ENCODE results near the gene KHDRBS2. TPM values are rescaled to one million over a fixed set of nuclear protein-coding genes. Genes with fewer than 3 reads are reported as not detected.

KHDRBS2 gene
- total and polyA plus RNA-seq, 2 experiments from 2014 or later = 5.4 to 11.7 TPM

GRCh38 chr6:61869632-61870400 is 416.2 kb downstream of the KHDRBS2 start (continued):
- no peak for TF ChIP-seq ZNF331 (CRISPR knock-in tag; IDR thresholded peaks at IDR 0.05; ENCODE audit: low read depth)
- TF ChIP-seq ZNF462 (CRISPR knock-in tag; IDR thresholded peaks at IDR 0.05) = no peak

- H3K4me3 Mint-ChIP-seq = no peak overlapping the region
- Histone ChIP-seq H3K79me2 (replicated peaks; ENCODE audit: insufficient read depth) (no peaks in the 10 kb centered on the region), H4K20me1 (replicated peaks; ENCODE audit: insufficient read depth) (no peaks in the 10 kb centered on the region), H3K27ac (ENCODE audit: low read depth) (no peak overlapping the region), H2AFZ (no peak overlapping the region), H3K4me2 (no peak overlapping the region), H3K4me1 (ENCODE audit: insufficient read depth) (no peaks in the 10 kb centered on the region), H3K36me3 (ENCODE audit: insufficient read depth) (no peaks in the 10 kb centered on the region; the same call in 1 of the 2 replicates), H3K9me2 (ENCODE audit: insufficient read depth) (no peaks in the 10 kb centered on the region), H3K4me3 (no peak overlapping the region), H3F3A (replicated peaks; ENCODE audit: low read depth) (no peaks in the 10 kb centered on the region), H3K27me3 (ENCODE audit: insufficient read depth) (no peaks in the 10 kb centered on the region)
- no peak overlapping the region for H3K27ac Mint-ChIP-seq
- TF ChIP-seq STAT1 (IDR thresholded peaks at IDR 0.05; ENCODE audit: unreplicated experiment) = no peak
- TF ChIP-seq EZH2 (IDR thresholded peaks at IDR 0.05; ENCODE audit: low read depth, unreplicated experiment) = no peak
- no peak for TF ChIP-seq NANOG (IDR thresholded peaks at IDR 0.05; ENCODE audit: borderline replicate concordance)
- TF ChIP-seq EZH2phosphoT487 (IDR thresholded peaks at IDR 0.05; ENCODE audit: unreplicated experiment) = no peak
- no peak for TF ChIP-seq CTCF (conservative IDR thresholded peaks at IDR 0.05; ENCODE audit: low read depth in 2 of 2)
- TF ChIP-seq REST (IDR thresholded peaks at IDR 0.05; ENCODE audit: unreplicated experiment) = no peak
- ATAC-seq (no peak), DNase-seq (ENCODE audit: low spot score) (no peak)
- peaks cover 7% of the 10 kb centered on the region for H3K27me3 Mint-ChIP-seq (ENCODE audit: insufficient read depth, low read depth, poor library complexity)
- H3K4me1 Mint-ChIP-seq = no peaks in the 10 kb centered on the region
- H3K9me3 Mint-ChIP-seq = peaks cover 44% of the 10 kb centered on the region
- H3K36me3 Mint-ChIP-seq (ENCODE audit: low read depth) = peaks cover 26% of the 10 kb centered on the region; the same call in 2 of the 3 replicates
These were observed 417.4 kb downstream of the KHDRBS2 start for GRCh38 chr6:61868507-61869080.

All from GM23338 (cell line).